GM19099 (cell line): ENCODE measurements around the gene TMPRSS3.

Experiments
- POLR2A ChIP-seq: IDR thresholded peaks from 3 replicates; pipeline ENCODE4 v1.6.1; 2011; ENCODE audit warnings: low read depth; ENCODE audit not compliant: insufficient read length; ENCODE audit errors: extremely low read depth

The TMPRSS3 gene

GRCh38 chr21:42395905-42396651, at the start of gene TMPRSS3:
Gene TMPRSS3, minus strand, starts transcription at chr21:42396052. Its CDS starts 635 bp downstream, at chr21:42395417.
- TF ChIP-seq POLR2A = no peak

- no peak for TF ChIP-seq POLR2A
Measured at GRCh38 chr21:42445311-42445710, 49.5 kb upstream of the TMPRSS3 start.

DNA sequence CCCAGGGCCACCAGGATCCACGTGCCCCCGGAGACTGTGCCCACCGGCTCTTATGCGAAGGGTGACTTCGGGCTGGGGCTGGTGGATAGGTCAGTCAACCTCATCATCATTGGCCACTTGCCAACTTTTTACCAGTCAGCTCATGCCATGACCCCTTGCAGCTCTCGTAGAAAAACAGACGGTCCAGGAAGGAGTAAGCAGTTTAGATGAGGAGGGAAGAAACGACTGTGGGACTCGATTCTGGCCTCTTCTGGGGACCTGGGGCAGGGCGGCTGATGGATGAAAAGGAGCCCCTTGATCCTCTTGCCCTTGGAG, 48.9 kb upstream of the TMPRSS3 start:
- TF ChIP-seq POLR2A = no peak

- no peak for TF ChIP-seq POLR2A
Measured at GRCh38 chr21:42443876-42444744, 48.3 kb upstream of the TMPRSS3 start.

DNA sequence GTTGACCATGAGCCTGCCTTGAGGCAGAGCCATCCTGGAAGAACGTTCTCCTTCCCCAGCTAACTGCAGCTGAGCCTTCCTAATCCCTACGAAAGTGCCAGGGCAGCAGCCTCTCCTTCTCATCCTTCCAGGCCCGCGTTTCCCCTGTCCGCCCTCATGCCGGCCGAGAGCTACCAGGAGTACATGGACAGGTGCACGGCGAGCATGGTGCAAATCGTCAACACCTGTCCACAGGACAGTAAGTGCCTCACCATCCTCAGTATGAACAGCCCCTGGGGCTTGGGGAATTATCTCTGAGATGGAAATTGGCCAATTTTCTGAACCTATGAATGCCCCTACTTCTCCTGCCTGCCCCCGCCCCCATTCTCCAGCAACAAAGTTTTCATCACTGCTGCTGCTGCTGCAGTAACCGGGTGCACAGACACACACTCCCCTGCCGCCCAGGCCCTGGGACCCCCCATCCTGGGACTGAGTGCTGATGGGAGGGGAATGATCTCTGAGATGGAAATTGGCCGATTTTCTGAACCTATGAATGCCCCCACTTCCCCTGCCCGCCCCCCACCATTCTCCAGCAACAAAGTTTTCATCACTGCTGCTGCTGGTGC, 47.4 kb upstream of the TMPRSS3 start:
- TF ChIP-seq POLR2A = no peak

- no peak for TF ChIP-seq POLR2A
Measured at GRCh38 chr21:42441963-42442362, 46.1 kb upstream of the TMPRSS3 start.

GRCh38 chr21:42440187-42440792, 44.4 kb upstream of the TMPRSS3 start:
- no peak for TF ChIP-seq POLR2A

GRCh38 chr21:42439284-42440186, 43.7 kb upstream of the TMPRSS3 start:
- no peak for TF ChIP-seq POLR2A

DNA sequence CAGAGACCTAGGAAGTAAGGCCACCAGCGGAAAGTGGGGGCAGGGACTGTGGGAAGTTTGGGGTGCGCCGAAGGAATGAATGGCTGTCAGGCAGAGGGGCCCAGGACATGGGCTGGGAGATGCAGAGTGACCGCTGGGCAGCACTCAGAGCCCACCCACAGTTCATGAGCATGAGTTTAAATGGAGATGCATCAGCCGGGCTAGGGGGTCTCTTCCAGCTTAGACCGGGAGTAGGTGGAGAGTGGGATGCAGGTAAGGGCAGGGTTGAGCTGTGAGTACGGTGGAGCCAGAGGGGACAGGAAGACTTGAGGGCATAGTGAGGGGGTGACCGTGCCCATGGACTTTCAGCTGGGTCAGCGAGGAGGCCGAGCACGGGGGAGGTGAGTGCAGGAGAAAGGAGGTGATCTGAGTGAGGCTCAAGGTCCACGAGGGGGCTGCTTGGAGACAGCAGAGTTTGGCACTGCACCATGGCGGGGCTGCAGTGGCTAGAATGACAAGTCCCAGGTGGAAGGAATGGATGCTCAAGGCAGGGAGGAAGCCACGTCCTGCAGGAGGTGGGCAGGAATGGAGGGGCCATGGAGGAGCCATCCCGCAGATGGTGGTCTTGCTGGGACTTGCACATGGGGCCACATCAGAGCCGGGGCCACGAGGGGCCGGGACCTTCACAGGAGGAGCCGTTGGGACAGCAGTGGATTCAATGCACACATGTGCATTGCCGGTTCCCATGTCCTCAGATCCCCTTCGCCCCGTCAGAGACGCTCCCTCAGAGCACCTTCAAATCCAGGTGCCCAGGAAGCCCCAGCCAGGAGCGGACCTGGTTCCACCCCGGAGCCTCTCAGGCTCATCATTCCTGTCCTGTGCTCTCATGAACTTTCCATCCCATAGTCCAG, 42.7 kb upstream of the TMPRSS3 start:
- TF ChIP-seq POLR2A = no peak

GRCh38 chr21:42437786-42438185, 41.9 kb upstream of the TMPRSS3 start:
- no peak for TF ChIP-seq POLR2A

DNA sequence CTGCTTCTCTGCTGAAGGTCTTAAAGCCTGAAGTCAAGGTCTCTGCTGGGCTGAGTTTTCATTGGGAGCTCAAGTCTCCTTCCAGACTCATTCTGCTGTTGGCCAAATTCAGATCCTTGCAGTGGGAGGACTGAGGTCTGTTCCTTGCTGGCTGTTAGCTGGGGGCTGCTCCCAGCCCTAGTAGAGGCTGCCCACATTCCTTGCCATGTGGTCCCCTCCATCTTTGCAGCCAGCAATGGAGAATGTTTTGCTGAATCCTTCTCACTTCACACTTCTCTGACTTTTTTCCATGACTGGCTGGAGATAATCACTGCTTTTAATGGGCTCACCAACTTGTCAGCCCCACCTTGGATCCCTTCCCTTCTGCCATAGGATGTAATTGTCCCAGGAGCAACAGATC, 41.1 kb upstream of the TMPRSS3 start:
- TF ChIP-seq POLR2A = no peak

GRCh38 chr21:42435833-42436232, 40.0 kb upstream of the TMPRSS3 start:
- no peak for TF ChIP-seq POLR2A

- TF ChIP-seq POLR2A = no peak
Measured at GRCh38 chr21:42435401-42435800, 39.5 kb upstream of the TMPRSS3 start.
